Measurements from ENCODE around the gene ANGPTL4.
"Not testable (repeated sequence)": the region's sequence is repeated elsewhere in the genome, so short reads cannot be mapped to it uniquely, and the experiment has no call there.

The ANGPTL4 gene

DNA sequence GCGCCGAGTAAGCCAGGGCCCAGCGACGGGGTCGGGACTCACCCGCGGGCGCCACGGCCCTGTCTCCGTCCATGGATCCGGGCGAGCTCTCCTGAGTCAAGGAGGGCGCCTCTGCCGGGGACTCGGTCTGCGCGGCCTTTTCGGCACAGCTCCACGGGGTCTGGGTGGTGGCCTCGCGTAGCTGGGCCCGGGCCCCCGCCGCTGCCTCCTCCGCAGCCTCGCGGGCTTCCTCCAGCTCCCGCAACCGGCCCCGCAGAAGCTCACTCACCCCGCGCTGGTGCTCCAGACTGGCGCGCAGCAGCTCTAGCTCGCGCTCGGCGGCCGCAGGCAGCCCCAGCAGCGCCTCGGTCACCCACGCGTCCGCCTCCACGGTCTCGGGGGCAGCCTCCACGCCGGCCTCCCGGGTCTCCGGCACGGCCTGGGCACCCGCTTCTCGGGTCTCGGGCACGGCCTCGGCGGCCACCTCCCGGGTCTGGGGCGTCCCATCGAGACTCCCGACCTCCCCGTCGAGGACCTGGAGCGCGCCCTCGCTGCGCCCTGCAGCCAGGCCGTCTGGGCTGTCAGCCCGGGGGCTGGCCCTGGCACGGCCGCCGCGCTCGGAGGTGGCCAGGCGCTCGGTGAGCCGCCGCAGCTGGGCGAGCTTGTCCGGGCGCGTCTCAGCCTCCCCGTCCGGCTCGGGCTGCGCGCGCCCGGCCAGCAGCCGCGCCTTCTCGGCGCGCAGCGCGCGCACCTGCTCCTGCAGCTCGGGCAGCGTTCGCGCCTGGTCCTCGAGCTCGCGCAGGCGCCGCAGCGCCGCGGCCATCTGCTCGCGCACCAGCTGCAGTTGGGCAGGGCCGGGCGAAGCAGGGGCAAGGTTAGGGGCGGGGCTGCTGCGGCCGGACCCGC, 29.3 kb upstream of the ANGPTL4 start:
- DNase-seq, result no peak

- DNase-seq, result no peak
These were observed 28.4 kb upstream of the ANGPTL4 start for GRCh38 chr19:8335343-8336071.

- DNase-seq, result no peak
These were observed 27.8 kb upstream of the ANGPTL4 start for GRCh38 chr19:8336072-8336569.

DNA sequence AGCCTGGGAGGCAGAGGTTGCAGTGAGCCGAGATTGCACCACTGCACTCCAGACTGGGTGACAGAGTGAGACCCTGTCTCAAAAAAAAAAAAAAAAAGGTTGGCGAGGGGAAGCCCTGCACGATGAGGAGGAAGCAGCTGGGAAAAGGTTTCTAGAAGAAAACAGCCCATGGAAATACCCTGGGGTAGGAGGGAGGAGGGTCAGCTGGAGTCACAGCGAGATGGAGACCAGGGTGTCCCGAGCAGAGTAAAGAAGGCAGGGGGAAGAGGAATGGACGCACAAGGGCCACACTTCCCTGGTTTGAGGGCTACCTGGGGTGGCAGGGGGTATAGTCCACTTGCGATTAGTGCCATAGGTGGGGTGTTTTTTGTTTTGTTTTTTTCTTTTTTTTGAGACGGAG, 27.3 kb upstream of the ANGPTL4 start:
- no peak for DNase-seq

DNA sequence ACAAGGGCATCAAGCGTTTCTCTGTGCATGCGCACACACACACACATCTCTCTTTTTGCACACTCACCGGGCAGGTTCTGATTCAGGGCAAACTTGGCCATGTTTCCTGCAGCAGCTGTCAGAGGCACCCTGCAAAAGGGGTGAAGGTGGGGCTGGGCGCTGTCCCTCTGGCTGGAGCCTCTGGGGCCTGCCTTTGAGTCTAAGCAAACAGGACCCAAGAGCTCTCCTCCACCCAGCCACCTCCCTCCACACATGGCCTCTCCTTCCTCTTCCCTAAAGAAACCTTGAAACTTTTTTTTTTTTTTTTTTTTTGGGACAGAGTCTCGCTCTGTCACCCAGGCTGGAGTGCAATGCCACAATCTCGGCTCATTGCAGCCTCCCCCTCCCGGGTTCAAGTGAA, 26.2 kb upstream of the ANGPTL4 start:
- no peak for DNase-seq

GRCh38 chr19:8338835-8339234, 25.1 kb upstream of the ANGPTL4 start:
- DNase-seq, result no peak

DNA sequence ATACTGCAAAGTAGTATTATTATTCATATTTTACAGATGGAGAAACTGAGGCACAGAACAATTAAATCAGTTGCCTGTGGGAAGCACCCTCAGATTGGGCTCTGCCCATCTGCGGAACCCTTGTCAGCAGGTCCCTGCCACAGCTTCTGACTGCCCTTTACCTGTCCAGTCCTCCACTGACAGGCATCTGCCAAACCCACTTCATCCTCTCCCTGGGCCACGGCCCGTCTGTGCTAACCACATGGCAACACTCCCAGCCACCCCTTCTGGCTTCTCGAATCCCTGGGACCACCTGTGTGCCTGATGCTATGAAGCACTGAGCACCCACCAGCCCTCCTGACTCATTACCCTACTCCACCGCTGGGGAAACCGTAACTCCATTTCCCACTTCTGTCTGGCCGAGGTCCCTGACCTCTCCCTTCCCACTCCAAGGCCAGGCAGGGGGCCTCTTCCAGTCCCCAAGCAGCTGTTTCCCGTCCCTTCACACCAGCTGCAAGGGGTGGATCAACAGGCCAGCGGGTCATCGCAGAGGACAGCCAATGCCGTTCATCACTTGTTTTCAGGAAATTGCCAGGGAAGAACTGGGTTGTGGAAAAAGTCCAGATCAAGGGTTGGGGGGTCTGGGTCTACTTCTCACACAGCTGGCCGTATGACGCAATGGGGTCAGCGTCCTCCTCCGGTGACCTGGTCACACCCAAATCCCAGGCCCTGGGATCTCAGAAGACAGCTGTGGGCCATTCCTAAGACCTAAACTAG, 23.4 kb upstream of the ANGPTL4 start:
- no peak for DNase-seq

- DNase-seq, result not testable (repeated sequence)
These were observed 22.5 kb upstream of the ANGPTL4 start for GRCh38 chr19:8341504-8341903.

DNA sequence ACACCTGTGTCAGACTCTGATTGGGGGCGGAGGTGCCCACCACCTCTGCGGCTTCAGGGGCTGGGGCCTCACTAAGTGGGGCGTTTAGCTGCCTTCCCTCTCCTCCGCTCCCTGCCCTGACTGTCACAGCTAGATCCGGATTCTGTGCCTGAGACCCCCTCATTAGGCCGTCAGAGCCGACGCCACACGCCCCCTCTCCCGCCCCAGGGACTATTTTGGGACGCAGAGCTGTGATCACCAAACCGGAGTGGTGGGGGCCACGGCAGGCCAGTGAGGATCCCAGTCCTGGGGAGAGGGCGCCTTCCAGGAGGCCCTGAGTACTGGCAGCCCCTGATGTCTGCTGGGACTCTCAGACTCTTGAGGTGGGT, 21.7 kb upstream of the ANGPTL4 start:
- DNase-seq, result no peak

- DNase-seq, result peak; percentile 76 to 89 (median 81)
These were observed 21.1 kb upstream of the ANGPTL4 start, which contains the start of gene KANK3 for GRCh38 chr19:8342684-8343482. Gene KANK3, minus strand, starts transcription at chr19:8343262. Its CDS starts 5,434 bp downstream, at chr19:8337828.

GRCh38 chr19:8343483-8343844, 20.5 kb upstream of the ANGPTL4 start:
- no peak for DNase-seq

- not testable (repeated sequence) for DNase-seq
These were observed 14.2 kb upstream of the ANGPTL4 start for GRCh38 chr19:8349629-8350372.

GRCh38 chr19:8352134-8352827, 11.7 kb upstream of the ANGPTL4 start:
- no peak for DNase-seq

DNA sequence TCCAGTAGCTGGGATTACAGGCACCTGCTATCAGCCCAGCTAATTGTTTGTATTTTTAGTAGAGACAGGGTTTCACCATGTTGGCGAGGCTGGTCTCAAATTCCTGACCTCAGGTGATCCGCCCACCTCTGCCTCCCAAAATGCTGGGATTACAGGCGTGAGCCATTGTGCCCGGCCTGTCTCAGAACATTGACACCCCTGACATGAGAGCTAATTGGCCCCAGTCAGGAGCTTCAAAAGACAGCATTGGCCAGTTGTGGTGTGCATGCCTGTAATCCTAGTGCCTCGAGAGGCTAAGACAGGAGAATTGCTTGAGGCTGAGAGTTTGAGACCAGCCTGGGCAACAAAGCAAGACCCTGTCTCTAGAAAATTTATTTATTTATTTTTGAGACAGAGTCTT, 11.1 kb upstream of the ANGPTL4 start:
- not testable (repeated sequence) for DNase-seq

- no peak for DNase-seq
These were observed 8.1 kb upstream of the ANGPTL4 start for GRCh38 chr19:8355631-8356402.

- DNase-seq, result no peak
These were observed 6.9 kb upstream of the ANGPTL4 start for GRCh38 chr19:8357007-8357521.

DNA sequence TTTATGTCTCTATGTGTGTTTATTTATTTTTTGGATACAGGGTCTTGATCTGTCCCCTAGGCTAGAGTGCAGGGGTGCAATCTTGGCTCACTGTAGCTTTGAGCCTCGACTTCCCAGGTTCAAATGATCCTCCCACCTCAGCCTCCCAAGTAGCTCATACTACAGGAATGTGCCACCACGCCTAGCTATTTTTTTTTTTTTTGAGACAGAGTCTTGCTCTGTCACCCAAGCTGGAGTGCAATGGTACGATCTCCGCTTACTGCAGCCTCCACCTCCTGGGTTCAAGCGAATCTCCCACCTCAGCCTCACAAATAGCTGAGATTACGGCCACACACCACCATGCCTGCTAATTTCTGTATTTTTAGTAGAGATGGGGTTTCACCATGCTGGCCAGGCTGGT, 5.0 kb upstream of the ANGPTL4 start:
- DNase-seq, result no peak

DNA sequence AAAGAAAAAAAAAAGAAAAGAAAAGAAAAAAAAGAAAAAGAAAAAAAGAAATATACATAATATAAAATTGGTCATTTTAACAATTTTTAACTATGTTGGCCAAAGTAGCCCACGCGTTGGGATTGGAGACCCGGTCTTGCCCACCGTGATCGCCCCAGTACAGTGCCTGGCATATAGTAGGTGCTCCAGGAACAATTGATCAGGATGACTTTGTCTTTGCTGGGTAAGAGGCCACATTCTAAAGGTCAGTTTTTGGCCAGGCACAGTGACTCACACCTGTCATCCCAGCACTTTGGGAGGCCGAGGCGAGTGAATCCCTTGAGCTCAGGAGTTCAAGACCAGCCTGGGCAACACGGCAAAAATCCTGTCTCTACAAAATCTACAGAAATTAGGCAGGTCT, 3.8 kb upstream of the ANGPTL4 start:
- DNase-seq, result no peak

GRCh38 chr19:8361921-8362793, 1.8 kb upstream of the ANGPTL4 start:
- DNase-seq, result no peak

Data from activated CD4-positive, CD25-positive, alpha-beta regulatory T cell (primary cell).